AML-193 (cell line): Measurements from ENCODE around the gene ARHGEF28.

Source experiments
- DNase-seq, 2 experiments: peaks; one replicate each; lab custom pipeline; 2025; lab: John Stamatoyannopoulos, UW

Gene ARHGEF28

GRCh38 chr5:73820326-73820725 lies 194.3 kb downstream of the ARHGEF28 start:
- DNase-seq = no peak

- no peak for DNase-seq
Observed at GRCh38 chr5:73821003-73821402, 195.0 kb downstream of the ARHGEF28 start.

- DNase-seq = no peak
Observed at GRCh38 chr5:73822278-73822988, 196.4 kb downstream of the ARHGEF28 start.

- DNase-seq = no peak
Observed at GRCh38 chr5:73822989-73823339, 197.0 kb downstream of the ARHGEF28 start.

GRCh38 chr5:73823508-73823925 lies 197.5 kb downstream of the ARHGEF28 start:
- DNase-seq = no peak

GRCh38 chr5:73825199-73825598 lies 199.2 kb downstream of the ARHGEF28 start:
- no peak for DNase-seq

GRCh38 chr5:73825736-73826135 lies 199.7 kb downstream of the ARHGEF28 start:
- DNase-seq = no peak

- no peak for DNase-seq
Observed at GRCh38 chr5:73826301-73827105, 200.5 kb downstream of the ARHGEF28 start.

- DNase-seq = no peak
Observed at GRCh38 chr5:73827106-73827450, 201.1 kb downstream of the ARHGEF28 start.

GRCh38 chr5:73828465-73828864 lies 202.5 kb downstream of the ARHGEF28 start:
- DNase-seq = no peak

- DNase-seq = no peak
Observed at GRCh38 chr5:73830646-73831045, 204.7 kb downstream of the ARHGEF28 start.

- DNase-seq = no peak
Observed at GRCh38 chr5:73831066-73831465, 205.1 kb downstream of the ARHGEF28 start.

- no peak for DNase-seq
Observed at GRCh38 chr5:73834693-73835092, 208.7 kb downstream of the ARHGEF28 start.

- no peak for DNase-seq
Observed at GRCh38 chr5:73835726-73836125, 209.7 kb downstream of the ARHGEF28 start.

- DNase-seq = no peak
Observed at GRCh38 chr5:73836607-73837006, 210.6 kb downstream of the ARHGEF28 start.

- no peak for DNase-seq
Observed at GRCh38 chr5:73838901-73839300, 212.9 kb downstream of the ARHGEF28 start.

- DNase-seq = no peak
Observed at GRCh38 chr5:73841641-73842040, 215.6 kb downstream of the ARHGEF28 start.

GRCh38 chr5:73844165-73844564 lies 218.2 kb downstream of the ARHGEF28 start:
- DNase-seq = no peak

- DNase-seq = no peak
Observed at GRCh38 chr5:73851471-73852181, 225.6 kb downstream of the ARHGEF28 start.

- DNase-seq = peak; percentile 20 to 25
Observed at GRCh38 chr5:73853091-73853490, 227.1 kb downstream of the ARHGEF28 start.

- no peak for DNase-seq
Observed at GRCh38 chr5:73856997-73857396, 231.0 kb downstream of the ARHGEF28 start.

- DNase-seq = no peak
Observed at GRCh38 chr5:73857446-73857845, 231.4 kb downstream of the ARHGEF28 start.

GRCh38 chr5:73858054-73858453 lies 232.1 kb downstream of the ARHGEF28 start:
- DNase-seq = no peak
